Endothelial cell of umbilical vein (primary cell): ENCODE data around the gene SP140L. TPM values are rescaled to one million over a fixed set of nuclear protein-coding genes. Genes with fewer than 3 reads are reported as not detected.

Source experiments
- BruUV-seq: library from RNA; stranded (reverse); fragments of 400-500 nt; replicated peaks from 2 replicates; lab custom pipeline; 2021; lab: Mats Ljungman, UMichigan
- CTCF ChIA-PET: fragments of 300-600, 350-600 bp; sonication (Branson Sonifier 250); formaldehyde crosslinking; loops from one replicate; lab custom pipeline; 2021; ENCODE audit warnings: antibody characterized with exemption, inconsistent platforms; lab: Charles Lee
- POLR2A ChIA-PET: fragments of 300-600, 350-600 bp; sonication (Branson Sonifier 250); formaldehyde crosslinking; loops from one replicate; lab custom pipeline; 2021; ENCODE audit warnings: antibody characterized with exemption, inconsistent platforms; lab: Charles Lee
- DNase-seq: peaks from one replicate; pipeline ENCODE4 v3.0.0-alpha.2; 2011; ENCODE audit warnings: low read depth, low spot score
- FAIRE-seq: peaks from 2 replicates; lab custom pipeline; 2011; peaks lifted over from hg19 to GRCh38; lab: Jason Lieb, UNC
- H2AFZ ChIP-seq: 2 replicates; pipeline ENCODE4 v1.6.0; 2012; ENCODE audit warnings: low read depth, low read length, control low read depth, inconsistent platforms
- H3K27ac ChIP-seq: 2 replicates; pipeline ENCODE4 v1.5.1; 2011; ENCODE audit warnings: low read depth, mild to moderate bottlenecking, control low read depth, low read length, moderate library complexity; ENCODE audit not compliant: insufficient read depth
- H3K27me3 ChIP-seq, 2 experiments: 2 replicates each; pipeline versions ENCODE4 v1.6.0 to v1.6.1; 2011; ENCODE audit warnings: low read length in 2 of 2, mixed read lengths in 1 of 2; ENCODE audit not compliant: control insufficient read depth in 2 of 2, insufficient read depth in 2 of 2
- H3K36me3 ChIP-seq, 2 experiments: 2 replicates in 1 of 2; 3 replicates in 1 of 2; pipeline ENCODE4 v1.5.1; 2011; ENCODE audit warnings: low read length in 2 of 2, mild to moderate bottlenecking in 1 of 2, moderate library complexity in 1 of 2; ENCODE audit not compliant: control insufficient read depth in 2 of 2, insufficient read depth in 2 of 2; ENCODE audit errors: extremely low read depth in 1 of 2
- H3K4me1 ChIP-seq: 3 replicates; pipeline ENCODE4 v1.5.1; 2011; ENCODE audit warnings: mild to moderate bottlenecking, low read length; ENCODE audit not compliant: control insufficient read depth, insufficient read depth; ENCODE audit errors: extremely low read depth
- H3K4me2 ChIP-seq: 2 replicates; pipeline ENCODE4 v1.6.1; 2011; ENCODE audit warnings: low read length, control low read depth, mixed read lengths; ENCODE audit not compliant: insufficient read depth
- H3K4me3 ChIP-seq, 3 experiments: fragments of 200-600 bp in 1 of 3; sonication (generic), shearing (Covaris generic) in 1 of 3; replicated peaks in 1 of 3; 2 replicates each; pipeline ENCODE4 v1.5.1; 2011 to 2016; ENCODE audit warnings: control low read depth in 3 of 3, low read length in 3 of 3, mild to moderate bottlenecking in 2 of 3, inconsistent platforms in 1 of 3, low read depth in 1 of 3, moderate library complexity in 1 of 3; ENCODE audit not compliant: insufficient read depth in 1 of 3
- H3K79me2 ChIP-seq: 2 replicates; pipeline ENCODE4 v1.6.0; 2012; ENCODE audit warnings: low read length, inconsistent platforms; ENCODE audit not compliant: control insufficient read depth, insufficient read depth
- H3K9ac ChIP-seq: replicated peaks from 2 replicates; pipeline ENCODE3; 2011; ENCODE audit warnings: low read length, control low read depth; ENCODE audit not compliant: insufficient read depth; ENCODE audit errors: extremely low read depth
- H3K9me1 ChIP-seq: replicated peaks from 3 replicates; pipeline ENCODE4 v1.6.0; 2011; ENCODE audit warnings: mild to moderate bottlenecking, low read length; ENCODE audit not compliant: control insufficient read depth, insufficient read depth; ENCODE audit errors: extremely low read depth
- H3K9me3 ChIP-seq: replicated peaks from 2 replicates; pipeline ENCODE4 v1.5.1; 2012; ENCODE audit warnings: low read length, inconsistent platforms; ENCODE audit not compliant: control insufficient read depth, insufficient read depth
- H4K20me1 ChIP-seq: replicated peaks from 2 replicates; pipeline ENCODE3; 2011; ENCODE audit warnings: mild to moderate bottlenecking, low read length; ENCODE audit not compliant: control insufficient read depth, insufficient read depth; ENCODE audit errors: extremely low read depth
- EZH2 ChIP-seq: IDR thresholded peaks from 2 replicates; pipeline ENCODE4 v1.6.1; 2012; ENCODE audit warnings: borderline replicate concordance, low read depth, mild to moderate bottlenecking, moderate library complexity, low read length, inconsistent platforms; ENCODE audit not compliant: severe bottlenecking
- FOS ChIP-seq: IDR thresholded peaks from 2 replicates; pipeline ENCODE4 v1.6.1; 2011; ENCODE audit warnings: mild to moderate bottlenecking, low read length, moderate library complexity, borderline replicate concordance; ENCODE audit not compliant: insufficient read depth
- GATA2 ChIP-seq: IDR thresholded peaks from 2 replicates; pipeline ENCODE4 v1.7.0; 2011; ENCODE audit warnings: low read depth, mild to moderate bottlenecking, moderate library complexity, mixed read lengths, low read length; ENCODE audit not compliant: insufficient read length, insufficient read depth
- JUN ChIP-seq: IDR thresholded peaks from 2 replicates; pipeline ENCODE4 v1.6.1; 2011; ENCODE audit warnings: borderline replicate concordance, low read depth; ENCODE audit not compliant: insufficient read length, insufficient read depth
- MAX ChIP-seq: IDR thresholded peaks from 2 replicates; pipeline ENCODE4 v1.6.1; 2011; ENCODE audit not compliant: insufficient read depth, insufficient read length
- MYC ChIP-seq: IDR thresholded peaks from one replicate; pipeline ENCODE4 v1.6.1; 2011; ENCODE audit warnings: mild to moderate bottlenecking, low read depth, low read length
- POLR2A ChIP-seq: IDR thresholded peaks from 2 replicates; pipeline ENCODE4 v1.6.1; 2012; ENCODE audit warnings: low read depth, mild to moderate bottlenecking, control low read depth, low read length
- POLR2AphosphoS5 ChIP-seq: IDR thresholded peaks from 2 replicates; pipeline ENCODE4 v1.6.1; 2012; ENCODE audit warnings: low read depth, mild to moderate bottlenecking, control low read depth, low read length, moderate library complexity; ENCODE audit not compliant: insufficient read depth
- dilution Hi-C: fragments of 300-500 bp; cut with MboI; formaldehyde crosslinking; loops from one replicate; pipeline ENCODE4 v1.15.0; 2019; ENCODE audit warnings: low sequenced_read_pairs; ENCODE audit not compliant: extremely low pct_ligation_motif_present
- intact Hi-C: fragments of 100-400 bp; cut with micrococcal nuclease; formaldehyde crosslinking; loops from one replicate; pipeline ENCODE4 v1.10.0; 2022
- polyA plus RNA-seq, 4 experiments: library from polyadenylated mRNA; depleted of rRNA in 3 of 4; stranded (reverse) in 3 of 4; unstranded in 1 of 4; fragments of >200 nt; gene quantifications; 2 replicates each; pipeline versions ENCODE4 v1.2.1 to v1.2.3, GENCODE V29; 2011 to 2012; ENCODE audit warnings: missing spikeins in 1 of 4
- total RNA-seq: library from RNA; stranded (reverse); gene quantifications from 2 replicates; pipeline ENCODE4 v1.2.3, GENCODE V29; 2021
- TF ChIP-seq, protein P1 (sequence below), 2 donors: IDR thresholded peaks; 1 replicate in 1 of 2; 2 replicates in 1 of 2; pipeline ENCODE4 v1.5.1; 2011; ENCODE audit warnings: low read length in 2 of 2, mild to moderate bottlenecking in 2 of 2, moderate library complexity in 2 of 2, control low read depth in 1 of 2, inconsistent platforms in 1 of 2, low read depth in 1 of 2; ENCODE audit not compliant: insufficient read depth in 1 of 2; ENCODE audit errors: extremely low read depth in 1 of 2

SP140L gene
- total and polyA plus RNA-seq, 2 donors (not counting 3 experiments of a cell fraction or from before 2014, with no cell fraction given) = 16.0 to 27.3 TPM

- ChIA-PET POLR2A (no interaction called here), CTCF (no interaction called here)
- FAIRE-seq (no peak), DNase-seq (no peak)
- no TSS peak for BruUV-seq
- Histone ChIP-seq H2AFZ (no peak overlapping the region), H3K27ac (no peak overlapping the region), H4K20me1 (no peaks in the 10 kb centered on the region), H3K4me2 (no peak overlapping the region), H3K79me2 (no peaks in the 10 kb centered on the region), H3K4me3 (no peak overlapping the region), H3K36me3 (peaks cover 0 to 9% of the 10 kb centered on the region in 2 experiments), H3K27me3 (no peaks in the 10 kb centered on the region), H3K9me1 (no peaks in the 10 kb centered on the region), H3K9me3 (no peaks in the 10 kb centered on the region), H3K9ac (no peak overlapping the region), H3K4me1 (no peaks in the 10 kb centered on the region)
- dilution Hi-C loops (no loop called here), intact Hi-C loops (no loop called here)
- TF ChIP-seq MYC (no peak), FOS (no peak)
These were observed 35.2 kb downstream of the SP140L start for GRCh38 chr2:230362030-230362691.

DNA sequence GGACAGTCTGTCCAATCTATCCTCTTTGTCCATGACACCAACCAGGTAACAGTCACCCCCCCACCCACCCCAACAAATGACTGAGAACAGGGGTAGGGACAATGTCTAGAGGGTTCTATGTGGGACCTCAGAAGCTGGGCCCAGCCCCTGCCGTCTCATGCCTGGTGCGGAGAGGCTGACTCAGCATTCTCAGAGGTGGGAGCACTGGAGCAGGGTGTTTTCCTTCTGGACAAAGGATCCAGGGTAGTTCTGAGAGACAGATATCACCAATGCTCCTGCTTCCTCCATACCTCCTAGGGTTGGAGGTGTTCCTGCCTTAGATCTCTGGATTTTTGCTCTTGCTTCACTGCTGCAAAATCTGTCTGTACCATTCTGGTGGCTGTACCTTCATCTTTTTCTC is 55.1 kb downstream of the SP140L start:
- ChIA-PET CTCF (no interaction called here), POLR2A (no interaction called here)
- no peaks in the 10 kb centered on the region for H3K9me1 ChIP-seq
- DNase-seq = no peak
- BruUV-seq = no TSS peak
- no peaks in the 10 kb centered on the region for H3K9me3 ChIP-seq
- no peak overlapping the region for H2AFZ ChIP-seq
- no peaks in the 10 kb centered on the region for H3K4me1 ChIP-seq
- intact Hi-C loops (loop anchor here (2.0 kb wide), 1 partner anchor 21 kb away; no protein-coding TSS in a partner anchor), dilution Hi-C loops (no loop called here)
- H3K4me3 ChIP-seq = no peak overlapping the region
- no peaks in the 10 kb centered on the region for H3K27me3 ChIP-seq
- H3K27ac ChIP-seq = no peak overlapping the region
- no peaks in the 10 kb centered on the region for H4K20me1 ChIP-seq
- peaks cover 0 to 2% of the 10 kb centered on the region in 2 experiments for H3K36me3 ChIP-seq
- TF ChIP-seq EZH2 = no peak
- TF ChIP-seq MAX = no peak
- TF ChIP-seq JUN = no peak
- TF ChIP-seq GATA2 = no peak
- no peak for TF ChIP-seq FOS
- TF ChIP-seq POLR2A = no peak
- no peak for TF ChIP-seq POLR2AphosphoS5
- TF ChIP-seq MYC = no peak
- TF ChIP-seq, protein P1, sequence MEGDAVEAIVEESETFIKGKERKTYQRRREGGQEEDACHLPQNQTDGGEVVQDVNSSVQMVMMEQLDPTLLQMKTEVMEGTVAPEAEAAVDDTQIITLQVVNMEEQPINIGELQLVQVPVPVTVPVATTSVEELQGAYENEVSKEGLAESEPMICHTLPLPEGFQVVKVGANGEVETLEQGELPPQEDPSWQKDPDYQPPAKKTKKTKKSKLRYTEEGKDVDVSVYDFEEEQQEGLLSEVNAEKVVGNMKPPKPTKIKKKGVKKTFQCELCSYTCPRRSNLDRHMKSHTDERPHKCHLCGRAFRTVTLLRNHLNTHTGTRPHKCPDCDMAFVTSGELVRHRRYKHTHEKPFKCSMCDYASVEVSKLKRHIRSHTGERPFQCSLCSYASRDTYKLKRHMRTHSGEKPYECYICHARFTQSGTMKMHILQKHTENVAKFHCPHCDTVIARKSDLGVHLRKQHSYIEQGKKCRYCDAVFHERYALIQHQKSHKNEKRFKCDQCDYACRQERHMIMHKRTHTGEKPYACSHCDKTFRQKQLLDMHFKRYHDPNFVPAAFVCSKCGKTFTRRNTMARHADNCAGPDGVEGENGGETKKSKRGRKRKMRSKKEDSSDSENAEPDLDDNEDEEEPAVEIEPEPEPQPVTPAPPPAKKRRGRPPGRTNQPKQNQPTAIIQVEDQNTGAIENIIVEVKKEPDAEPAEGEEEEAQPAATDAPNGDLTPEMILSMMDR (IDR thresholded peaks at IDR 0.05; ENCODE audit: extremely low read depth in 1 of 2, insufficient read depth in 1 of 2, low read depth in 1 of 2, low read length in 2 of 2) = no peak
- FAIRE-seq = no peak
- H3K9ac ChIP-seq = no peak overlapping the region
- no peak overlapping the region for H3K4me2 ChIP-seq
- H3K79me2 ChIP-seq = no peaks in the 10 kb centered on the region
